ENCODE data around the gene DCUN1D4.

Gene DCUN1D4

DNA sequence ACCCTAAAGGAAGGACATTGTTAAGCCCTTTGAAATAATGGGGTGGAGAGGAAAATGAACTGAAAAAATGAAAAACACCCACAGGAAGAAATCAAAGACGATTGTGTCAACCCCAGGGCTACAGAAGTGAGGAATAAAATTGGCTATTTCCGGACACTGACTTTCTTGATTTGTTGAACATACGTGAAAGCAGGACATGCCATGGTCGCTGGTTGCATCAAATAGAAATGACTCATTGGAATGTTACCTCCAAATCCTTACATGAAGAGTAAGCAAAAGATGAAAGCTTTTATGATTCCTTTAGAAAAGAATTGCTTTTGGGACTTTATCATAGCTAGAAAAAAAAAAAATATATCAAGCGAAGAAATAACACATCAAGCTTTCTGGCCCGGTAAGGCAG, 75.3 kb downstream of the DCUN1D4 start:
- TF ChIP-seq, protein P1, sequence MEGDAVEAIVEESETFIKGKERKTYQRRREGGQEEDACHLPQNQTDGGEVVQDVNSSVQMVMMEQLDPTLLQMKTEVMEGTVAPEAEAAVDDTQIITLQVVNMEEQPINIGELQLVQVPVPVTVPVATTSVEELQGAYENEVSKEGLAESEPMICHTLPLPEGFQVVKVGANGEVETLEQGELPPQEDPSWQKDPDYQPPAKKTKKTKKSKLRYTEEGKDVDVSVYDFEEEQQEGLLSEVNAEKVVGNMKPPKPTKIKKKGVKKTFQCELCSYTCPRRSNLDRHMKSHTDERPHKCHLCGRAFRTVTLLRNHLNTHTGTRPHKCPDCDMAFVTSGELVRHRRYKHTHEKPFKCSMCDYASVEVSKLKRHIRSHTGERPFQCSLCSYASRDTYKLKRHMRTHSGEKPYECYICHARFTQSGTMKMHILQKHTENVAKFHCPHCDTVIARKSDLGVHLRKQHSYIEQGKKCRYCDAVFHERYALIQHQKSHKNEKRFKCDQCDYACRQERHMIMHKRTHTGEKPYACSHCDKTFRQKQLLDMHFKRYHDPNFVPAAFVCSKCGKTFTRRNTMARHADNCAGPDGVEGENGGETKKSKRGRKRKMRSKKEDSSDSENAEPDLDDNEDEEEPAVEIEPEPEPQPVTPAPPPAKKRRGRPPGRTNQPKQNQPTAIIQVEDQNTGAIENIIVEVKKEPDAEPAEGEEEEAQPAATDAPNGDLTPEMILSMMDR (IDR thresholded peaks at IDR 0.05; ENCODE audit: insufficient read depth, low read length, poor library complexity, severe bottlenecking), result no peak
- Histone ChIP-seq H3K27me3 (replicated peaks; ENCODE audit: control insufficient read depth, insufficient read depth, low read length) (no peaks in the 10 kb centered on the region), H3K4me3 (replicated peaks; ENCODE audit: low read depth, low read length) (no peak overlapping the region), H3K36me3 (ENCODE audit: control insufficient read depth, insufficient read depth, low read length) (peaks cover 3% of the 10 kb centered on the region)
- no peak for DNase-seq (ENCODE audit: extremely low read depth, insufficient read length)

DNA sequence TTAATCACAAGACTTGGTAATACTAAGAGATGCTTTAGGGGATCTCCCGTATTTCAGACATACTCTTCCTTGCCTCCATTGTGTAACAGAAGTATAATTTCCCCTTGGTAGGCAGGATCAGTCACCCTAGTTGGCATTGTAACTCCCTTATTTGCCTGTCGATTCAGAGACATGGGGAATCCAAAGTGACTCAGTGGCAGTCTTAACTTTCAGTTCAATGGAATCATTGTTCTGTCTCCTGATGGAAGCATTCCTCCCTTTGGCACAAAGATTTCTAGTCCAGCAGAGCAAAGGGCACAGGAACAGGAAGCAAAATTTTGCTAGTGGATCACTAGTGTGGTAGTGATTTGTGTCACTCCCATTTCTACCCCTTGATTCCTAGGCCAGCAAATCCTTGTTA, 80.4 kb downstream of the DCUN1D4 start:
- Histone ChIP-seq H3K4me3 (replicated peaks; ENCODE audit: low read depth, low read length) (no peak overlapping the region), H3K36me3 (ENCODE audit: control insufficient read depth, insufficient read depth, low read length) (no peaks in the 10 kb centered on the region), H3K27me3 (replicated peaks; ENCODE audit: control insufficient read depth, insufficient read depth, low read length) (no peaks in the 10 kb centered on the region)
- no peak for DNase-seq (ENCODE audit: extremely low read depth, insufficient read length)
- TF ChIP-seq, protein P1 (IDR thresholded peaks at IDR 0.05; ENCODE audit: insufficient read depth, low read length, poor library complexity, severe bottlenecking), result no peak

DNA sequence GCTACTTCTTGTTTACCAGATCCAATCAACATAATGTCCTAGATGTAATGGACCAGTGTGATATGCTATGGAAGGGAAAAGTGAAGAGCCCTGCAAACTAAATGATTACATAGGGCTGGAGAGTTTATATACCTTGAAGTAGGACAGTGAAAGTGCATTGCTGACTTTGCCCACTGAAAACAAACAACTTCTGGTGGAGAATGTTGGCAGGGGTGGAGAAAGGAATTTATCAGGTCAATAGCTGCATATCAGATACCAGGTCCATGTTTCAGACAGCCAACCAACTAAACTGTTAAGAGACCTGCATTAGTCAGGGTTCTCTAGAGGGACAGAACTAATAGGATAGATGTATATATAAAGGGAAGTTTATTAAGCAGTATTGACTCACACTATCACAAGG, 82.4 kb downstream of the DCUN1D4 start:
- TF ChIP-seq, protein P1 (IDR thresholded peaks at IDR 0.05; ENCODE audit: insufficient read depth, low read length, poor library complexity, severe bottlenecking), result no peak
- Histone ChIP-seq H3K4me3 (replicated peaks; ENCODE audit: low read depth, low read length) (no peak overlapping the region), H3K36me3 (ENCODE audit: control insufficient read depth, insufficient read depth, low read length) (no peaks in the 10 kb centered on the region), H3K27me3 (replicated peaks; ENCODE audit: control insufficient read depth, insufficient read depth, low read length) (no peaks in the 10 kb centered on the region)
- no peak for DNase-seq (ENCODE audit: extremely low read depth, insufficient read length)

DNA sequence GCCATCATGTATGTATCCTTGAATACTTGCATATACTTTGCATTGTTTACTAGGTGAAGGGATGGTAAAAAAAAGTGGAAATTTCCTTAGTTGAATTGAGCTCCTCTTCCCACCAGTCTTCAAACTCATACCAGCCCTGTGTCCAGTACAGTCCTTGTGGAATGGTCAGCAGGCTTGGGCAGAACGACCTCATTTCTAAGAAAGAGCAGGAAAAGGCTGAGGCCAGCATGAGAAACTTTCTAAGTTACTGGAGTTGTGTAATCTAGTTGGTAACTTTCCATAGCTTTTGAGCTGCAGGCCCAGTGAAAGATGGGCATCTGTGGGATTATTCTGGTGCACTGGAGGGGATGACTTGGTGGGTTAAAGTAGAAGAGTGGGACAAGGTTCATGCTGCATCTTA, 87.6 kb downstream of the DCUN1D4 start:
- TF ChIP-seq, protein P1 (IDR thresholded peaks at IDR 0.05; ENCODE audit: insufficient read depth, low read length, poor library complexity, severe bottlenecking), result no peak
- DNase-seq (ENCODE audit: extremely low read depth, insufficient read length), result no peak
- Histone ChIP-seq H3K36me3 (ENCODE audit: control insufficient read depth, insufficient read depth, low read length) (no peaks in the 10 kb centered on the region), H3K27me3 (replicated peaks; ENCODE audit: control insufficient read depth, insufficient read depth, low read length) (no peaks in the 10 kb centered on the region), H3K4me3 (replicated peaks; ENCODE audit: low read depth, low read length) (no peak overlapping the region)

DNA sequence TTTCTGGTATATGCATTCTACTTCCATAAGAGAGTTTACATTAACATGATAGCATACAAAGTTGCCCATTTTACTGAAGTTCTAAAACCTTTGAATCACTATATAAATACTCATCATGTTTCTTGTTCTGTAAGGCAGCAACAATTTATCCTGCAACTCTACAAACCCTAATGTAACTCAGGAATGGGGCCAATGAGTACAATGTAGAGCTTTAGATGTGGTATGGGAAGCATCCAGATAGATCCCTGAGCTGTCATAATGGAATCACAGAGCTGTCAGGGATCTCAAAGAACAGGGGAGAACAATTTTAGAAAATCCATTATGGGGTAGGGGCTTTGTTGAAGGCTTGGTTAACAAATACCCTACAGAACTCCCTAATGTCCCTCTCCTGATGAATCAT, 88.5 kb downstream of the DCUN1D4 start:
- H3K4me3 ChIP-seq (replicated peaks; ENCODE audit: low read depth, low read length), result no peak overlapping the region
- TF ChIP-seq, protein P1 (IDR thresholded peaks at IDR 0.05; ENCODE audit: insufficient read depth, low read length, poor library complexity, severe bottlenecking), result no peak
- H3K36me3 ChIP-seq (ENCODE audit: control insufficient read depth, insufficient read depth, low read length), result no peaks in the 10 kb centered on the region
- no peaks in the 10 kb centered on the region for H3K27me3 ChIP-seq (replicated peaks; ENCODE audit: control insufficient read depth, insufficient read depth, low read length)
- DNase-seq (ENCODE audit: extremely low read depth, insufficient read length), result no peak

DNA sequence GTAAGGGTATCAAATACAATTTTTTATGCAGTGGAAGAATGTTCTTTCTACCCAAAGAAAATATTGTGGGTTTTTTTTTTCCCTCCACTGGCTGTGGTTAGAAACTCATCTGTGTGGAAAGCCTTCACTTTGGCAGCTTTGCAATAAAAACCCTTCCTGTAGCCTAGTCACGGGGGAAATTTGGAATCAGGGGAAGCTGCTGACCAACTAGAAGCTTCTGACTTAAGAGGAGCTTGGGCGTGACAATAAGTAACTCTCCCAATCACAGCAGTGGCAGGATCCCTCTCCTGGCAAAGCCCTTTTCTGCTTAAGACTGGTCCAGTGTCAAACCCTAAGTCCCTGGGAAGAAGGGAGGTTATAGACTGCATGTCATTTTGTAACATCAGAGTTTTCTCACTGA, 89.3 kb downstream of the DCUN1D4 start:
- no peak for DNase-seq (ENCODE audit: extremely low read depth, insufficient read length)
- Histone ChIP-seq H3K36me3 (ENCODE audit: control insufficient read depth, insufficient read depth, low read length) (no peaks in the 10 kb centered on the region), H3K4me3 (replicated peaks; ENCODE audit: low read depth, low read length) (no peak overlapping the region), H3K27me3 (replicated peaks; ENCODE audit: control insufficient read depth, insufficient read depth, low read length) (no peaks in the 10 kb centered on the region)
- TF ChIP-seq, protein P1 (IDR thresholded peaks at IDR 0.05; ENCODE audit: insufficient read depth, low read length, poor library complexity, severe bottlenecking), result no peak
